RWPE1 (cell line): ENCODE results near the gene C19orf47.

ENCODE experiments used
- CTCF ChIA-PET: fragments of 350-600 bp; sonication (Branson Sonifier 250); formaldehyde crosslinking; extraction: SDS; loops from one replicate; lab custom pipeline; 2021; lab: Yijun Ruan, JAX
- POLR2A ChIA-PET: fragments of 400-600 bp; formaldehyde crosslinking; extraction: SDS; loops from one replicate; lab custom pipeline; 2020; ENCODE audit warnings: antibody characterized with exemption; ENCODE audit not compliant: low non-redundant PET; lab: Yijun Ruan, JAX
- DNase-seq: peaks from one replicate; pipeline ENCODE4 v3.0.0; 2012; ENCODE audit warnings: low spot score
- H3K27ac ChIP-seq: fragments of 450-650 bp; 2 replicates; pipeline ENCODE4 v1.5.1; 2017
- CTCF ChIP-seq: fragments of 450-650 bp; conservative IDR thresholded peaks from 2 replicates; pipeline ENCODE4 v1.5.1; 2017; ENCODE audit warnings: low read depth, mild to moderate bottlenecking

The C19orf47 gene

GRCh38 chr19:40356681-40357595 is 8.7 kb upstream of the C19orf47 start:
- no peak for TF ChIP-seq CTCF
- no peak for DNase-seq
- H3K27ac ChIP-seq: no peak overlapping the region
- CTCF ChIA-PET: no interaction called here
- POLR2A ChIA-PET: no interaction called here

GRCh38 chr19:40355975-40356680 is 7.9 kb upstream of the C19orf47 start:
- ChIA-PET POLR2A (no interaction called here), CTCF (no interaction called here)
- no peak for TF ChIP-seq CTCF
- DNase-seq: no peak
- H3K27ac ChIP-seq: no peak overlapping the region

- ChIA-PET CTCF (no interaction called here), POLR2A (no interaction called here)
- peak overlapping the region; percentile 59 for H3K27ac ChIP-seq
- DNase-seq: peak; percentile 25
- no peak for TF ChIP-seq CTCF
Measured at GRCh38 chr19:40348961-40349507, 837 bp upstream of the C19orf47 start.

GRCh38 chr19:40344422-40344821 is 3.8 kb downstream of the C19orf47 start:
- DNase-seq: no peak
- TF ChIP-seq CTCF: no peak
- no peak overlapping the region for H3K27ac ChIP-seq
- POLR2A ChIA-PET: no interaction called here
- CTCF ChIA-PET: no interaction called here

- no peak for DNase-seq
- POLR2A ChIA-PET: no interaction called here
- TF ChIP-seq CTCF: no peak
- CTCF ChIA-PET: no interaction called here
- no peak overlapping the region for H3K27ac ChIP-seq
Measured at GRCh38 chr19:40342644-40343311, 5.4 kb downstream of the C19orf47 start.
